SK-N-SH treated with all-trans-retinoic acid at 6 μM for 48 hours (cell line): ENCODE measurements around the gene IMPA2.

Experiments
- ARNTL ChIP-seq: fragments of 450-650 bp; formaldehyde crosslinking; IDR thresholded peaks from 2 replicates; pipeline ENCODE4 v1.5.0; 2020; ENCODE audit warnings: low read depth, mild to moderate bottlenecking, moderate library complexity, borderline replicate concordance
- ESRRG ChIP-seq: fragments of 250-450 bp; sonication (Bioruptor Pico); IDR thresholded peaks from 2 replicates; pipeline ENCODE4 v1.6.1; 2021; ENCODE audit warnings: mild to moderate bottlenecking
- RARB ChIP-seq: fragments of 250-450 bp; sonication (Bioruptor Pico); IDR thresholded peaks from 2 replicates; pipeline ENCODE4 v1.8.0; 2021; ENCODE audit warnings: mild to moderate bottlenecking, moderate library complexity
- TSHZ2 ChIP-seq: fragments of 250-450 bp; sonication (Bioruptor Pico); IDR thresholded peaks from 2 replicates; pipeline ENCODE4 v1.5.0; 2020; ENCODE audit warnings: mild to moderate bottlenecking, moderate library complexity
- ZFP3 ChIP-seq: fragments of 250-450 bp; sonication (Bioruptor Pico); IDR thresholded peaks from 2 replicates; pipeline ENCODE4 v1.5.0; 2020; ENCODE audit warnings: mild to moderate bottlenecking, moderate library complexity

- no peak for TF ChIP-seq RARB (CRISPR knock-in tag)
- no peak for TF ChIP-seq ZFP3 (CRISPR knock-in tag)
- no peak for TF ChIP-seq ARNTL (CRISPR knock-in tag)
- no peak for TF ChIP-seq TSHZ2 (CRISPR knock-in tag)
- TF ChIP-seq ESRRG = no peak
These were observed 1.2 kb upstream of the IMPA2 start for GRCh38 chr18:11980163-11980493.
